HEK293 (cell line): ENCODE results near the gene CALR3.

Source experiments
- CTCF ChIA-PET: fragments of 350-600 bp; formaldehyde crosslinking; extraction: SDS; loops from one replicate; lab custom pipeline; 2021; ENCODE audit warnings: antibody characterized with exemption; lab: Yijun Ruan, JAX
- POLR2A ChIA-PET: fragments of 300-600 bp; formaldehyde crosslinking; extraction: SDS; loops from one replicate; lab custom pipeline; 2020; ENCODE audit warnings: antibody characterized with exemption, inconsistent platforms; lab: Yijun Ruan, JAX
- H3K27ac ChIP-seq: fragments of 200-500 bp; sonication (Bioruptor generic); 2 replicates; pipeline ENCODE4 v1.5.1; 2014; ENCODE audit warnings: low read depth, low read length, control low read depth, inconsistent platforms; ENCODE audit errors: extremely low read depth
- H3K36me3 ChIP-seq, 2 experiments: fragments of 200-500 bp in 1 of 2; sonication (Bioruptor generic) in 1 of 2; 1 replicate in 1 of 2; 2 replicates in 1 of 2; pipeline ENCODE4 v1.5.1; 2014 to 2017; ENCODE audit warnings: inconsistent platforms in 2 of 2, low read length in 2 of 2; ENCODE audit not compliant: control insufficient read depth in 2 of 2, insufficient read depth in 1 of 2
- H3K4me1 ChIP-seq: fragments of 200-500 bp; sonication (Bioruptor generic); 2 replicates; pipeline ENCODE4 v1.5.1; 2014; ENCODE audit warnings: mild to moderate bottlenecking, low read length, inconsistent platforms; ENCODE audit not compliant: control insufficient read depth, insufficient read depth
- H3K4me3 ChIP-seq: 2 replicates; pipeline ENCODE4 v1.5.1; 2011; ENCODE audit warnings: low read depth, mild to moderate bottlenecking, control low read depth, low read length, moderate library complexity
- H3K9me3 ChIP-seq: fragments of 200-500 bp; sonication (Bioruptor generic); 2 replicates; pipeline ENCODE4 v1.5.1; 2014; ENCODE audit warnings: low read depth, low read length, inconsistent platforms; ENCODE audit not compliant: control insufficient read depth, insufficient read depth
- BCL11B ChIP-seq: fragments of 450-650 bp; formaldehyde crosslinking; IDR thresholded peaks from 2 replicates; pipeline ENCODE4 v1.5.1; 2016; ENCODE audit warnings: low read depth, missing biosample characterization, missing genetic modification characterization
- GLIS1 ChIP-seq: fragments of 450-650 bp; formaldehyde crosslinking; IDR thresholded peaks from 2 replicates; pipeline ENCODE4 v1.5.1; 2016; ENCODE audit warnings: missing biosample characterization, missing genetic modification characterization
- GLIS2 ChIP-seq: fragments of 450-650 bp; formaldehyde crosslinking; IDR thresholded peaks from 2 replicates; pipeline ENCODE4 v1.5.1; 2016; ENCODE audit warnings: missing biosample characterization, missing genetic modification characterization
- KLF8 ChIP-seq: fragments of 450-650 bp; formaldehyde crosslinking; IDR thresholded peaks from 2 replicates; pipeline ENCODE4 v1.5.1; 2016; ENCODE audit warnings: missing biosample characterization, missing genetic modification characterization
- MYNN ChIP-seq: fragments of 450-650 bp; formaldehyde crosslinking; IDR thresholded peaks from 2 replicates; pipeline ENCODE4 v1.5.1; 2016; ENCODE audit warnings: missing biosample characterization, missing genetic modification characterization, borderline replicate concordance
- SP7 ChIP-seq: fragments of 450-650 bp; formaldehyde crosslinking; IDR thresholded peaks from 2 replicates; pipeline ENCODE4 v1.5.1; 2016; ENCODE audit warnings: missing biosample characterization, missing genetic modification characterization
- TRIM28 ChIP-seq: IDR thresholded peaks from 2 replicates; pipeline ENCODE4 v1.6.1; 2011; ENCODE audit warnings: low read length, control low read depth, borderline replicate concordance
- ZBTB17 ChIP-seq: fragments of 450-650 bp; formaldehyde crosslinking; IDR thresholded peaks from 2 replicates; pipeline ENCODE4 v1.5.1; 2016; ENCODE audit warnings: missing biosample characterization, missing genetic modification characterization
- ZBTB8A ChIP-seq: fragments of 450-650 bp; formaldehyde crosslinking; IDR thresholded peaks from 2 replicates; pipeline ENCODE4 v1.5.1; 2016; ENCODE audit warnings: missing biosample characterization, missing genetic modification characterization
- ZNF140 ChIP-seq: fragments of 450-650 bp; formaldehyde crosslinking; IDR thresholded peaks from 2 replicates; pipeline ENCODE4 v1.5.1; 2016; ENCODE audit warnings: missing biosample characterization, missing genetic modification characterization
- ZNF23 ChIP-seq: fragments of 450-650 bp; formaldehyde crosslinking; IDR thresholded peaks from 2 replicates; pipeline ENCODE4 v1.5.1; 2016; ENCODE audit warnings: missing biosample characterization, missing genetic modification characterization, borderline replicate concordance
- ZNF324 ChIP-seq: fragments of 450-650 bp; formaldehyde crosslinking; IDR thresholded peaks from 2 replicates; pipeline ENCODE4 v1.5.1; 2016; ENCODE audit warnings: missing biosample characterization, missing genetic modification characterization
- ZNF510 ChIP-seq: fragments of 450-650 bp; formaldehyde crosslinking; IDR thresholded peaks from 2 replicates; pipeline ENCODE4 v1.5.1; 2018; ENCODE audit warnings: mild to moderate bottlenecking, missing genetic modification characterization, missing biosample characterization; ENCODE audit not compliant: insufficient replicate concordance
- ZNF544 ChIP-seq: fragments of 450-650 bp; formaldehyde crosslinking; IDR thresholded peaks from 2 replicates; pipeline ENCODE4 v1.5.0; 2017; ENCODE audit warnings: missing biosample characterization, missing genetic modification characterization
- ZNF555 ChIP-seq: fragments of 450-650 bp; formaldehyde crosslinking; conservative IDR thresholded peaks from 2 replicates; pipeline ENCODE4 v1.5.1; 2017; ENCODE audit warnings: missing biosample characterization, mild to moderate bottlenecking, missing genetic modification characterization, inconsistent platforms
- ZNF623 ChIP-seq: fragments of 450-650 bp; formaldehyde crosslinking; IDR thresholded peaks from 2 replicates; pipeline ENCODE4 v1.5.1; 2016; ENCODE audit warnings: missing biosample characterization, missing genetic modification characterization
- ZNF664 ChIP-seq: fragments of 450-650 bp; formaldehyde crosslinking; IDR thresholded peaks from 2 replicates; pipeline ENCODE4 v1.5.1; 2016; ENCODE audit warnings: missing biosample characterization, missing genetic modification characterization
- ZNF791 ChIP-seq: fragments of 450-650 bp; formaldehyde crosslinking; IDR thresholded peaks from 2 replicates; pipeline ENCODE4 v1.5.1; 2016; ENCODE audit warnings: missing biosample characterization, missing genetic modification characterization
- TF ChIP-seq, protein P1 (sequence below): fragments of 450-650 bp; formaldehyde crosslinking; IDR thresholded peaks from 2 replicates; pipeline ENCODE4 v1.5.1; 2016; ENCODE audit warnings: missing biosample characterization, missing genetic modification characterization, low read depth
- TF ChIP-seq, protein P2 (sequence below): fragments of 450-650 bp; formaldehyde crosslinking; IDR thresholded peaks from 2 replicates; pipeline ENCODE4 v1.5.1; 2016; ENCODE audit warnings: missing biosample characterization, missing genetic modification characterization
- TF ChIP-seq, protein P3 (sequence below): fragments of 450-650 bp; formaldehyde crosslinking; IDR thresholded peaks from 2 replicates; pipeline ENCODE4 v1.5.1; 2016; ENCODE audit warnings: missing biosample characterization, missing genetic modification characterization
- TF ChIP-seq, protein P4 (sequence below): fragments of 450-650 bp; formaldehyde crosslinking; IDR thresholded peaks from 2 replicates; pipeline ENCODE4 v1.5.1; 2016; ENCODE audit warnings: missing biosample characterization, missing genetic modification characterization
- TF ChIP-seq, protein P5 (sequence below): fragments of 450-650 bp; formaldehyde crosslinking; IDR thresholded peaks from 2 replicates; pipeline ENCODE4 v1.5.1; 2016; ENCODE audit warnings: missing biosample characterization, missing genetic modification characterization, low read depth

CALR3 gene

DNA sequence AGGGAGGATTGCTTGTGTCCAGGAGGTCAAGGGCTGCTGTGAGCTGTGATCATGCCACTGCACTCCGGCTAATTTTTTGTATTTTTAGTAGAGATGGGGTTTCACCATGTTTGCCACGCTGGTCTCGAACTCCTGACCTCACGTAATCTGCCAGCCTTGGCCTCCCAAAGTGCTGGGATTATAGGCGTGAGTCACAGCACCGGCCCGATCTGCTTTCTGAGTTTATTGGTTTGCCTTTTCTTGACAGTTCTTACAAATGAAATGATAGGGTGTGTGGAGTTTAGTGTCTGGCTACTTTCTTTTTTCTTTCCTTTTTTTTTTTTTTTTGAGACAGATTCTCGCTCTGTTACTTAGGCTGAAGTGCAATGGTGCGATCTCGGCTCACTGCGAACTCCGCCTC lies 1.1 kb upstream of the CALR3 start:
- TF ChIP-seq GLIS1 (tag by site-specific recombination) (0 out of 2 replicates have a peak, but pooled peaks have one; percentile 33), SP7 (tag by site-specific recombination) (peak; percentile 43; the same call in 1 of the 2 replicates), ZNF555 (tag by site-specific recombination) (no peak), ZBTB17 (tag by site-specific recombination) (peak; percentile 26; the same call in 1 of the 2 replicates), KLF8 (no peak), ZNF140 (tag by site-specific recombination) (no peak), ZNF623 (tag by site-specific recombination) (no peak), ZNF510 (tag by site-specific recombination) (no peak), TRIM28 (no peak), MYNN (tag by site-specific recombination) (no peak), ZBTB8A (tag by site-specific recombination) (no peak), GLIS2 (no peak), ZNF544 (no peak), ZNF664 (no peak), ZNF23 (tag by site-specific recombination) (no peak), ZNF791 (tag by site-specific recombination) (no peak), ZNF324 (tag by site-specific recombination) (no peak), BCL11B (tag by site-specific recombination) (0 out of 2 replicates have a peak, but pooled peaks have one; percentile 18)
- TF ChIP-seq, protein P1, sequence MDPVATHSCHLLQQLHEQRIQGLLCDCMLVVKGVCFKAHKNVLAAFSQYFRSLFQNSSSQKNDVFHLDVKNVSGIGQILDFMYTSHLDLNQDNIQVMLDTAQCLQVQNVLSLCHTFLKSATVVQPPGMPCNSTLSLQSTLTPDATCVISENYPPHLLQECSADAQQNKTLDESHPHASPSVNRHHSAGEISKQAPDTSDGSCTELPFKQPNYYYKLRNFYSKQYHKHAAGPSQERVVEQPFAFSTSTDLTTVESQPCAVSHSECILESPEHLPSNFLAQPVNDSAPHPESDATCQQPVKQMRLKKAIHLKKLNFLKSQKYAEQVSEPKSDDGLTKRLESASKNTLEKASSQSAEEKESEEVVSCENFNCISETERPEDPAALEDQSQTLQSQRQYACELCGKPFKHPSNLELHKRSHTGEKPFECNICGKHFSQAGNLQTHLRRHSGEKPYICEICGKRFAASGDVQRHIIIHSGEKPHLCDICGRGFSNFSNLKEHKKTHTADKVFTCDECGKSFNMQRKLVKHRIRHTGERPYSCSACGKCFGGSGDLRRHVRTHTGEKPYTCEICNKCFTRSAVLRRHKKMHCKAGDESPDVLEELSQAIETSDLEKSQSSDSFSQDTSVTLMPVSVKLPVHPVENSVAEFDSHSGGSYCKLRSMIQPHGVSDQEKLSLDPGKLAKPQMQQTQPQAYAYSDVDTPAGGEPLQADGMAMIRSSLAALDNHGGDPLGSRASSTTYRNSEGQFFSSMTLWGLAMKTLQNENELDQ (tag by site-specific recombination), result no peak
- TF ChIP-seq, protein P2, sequence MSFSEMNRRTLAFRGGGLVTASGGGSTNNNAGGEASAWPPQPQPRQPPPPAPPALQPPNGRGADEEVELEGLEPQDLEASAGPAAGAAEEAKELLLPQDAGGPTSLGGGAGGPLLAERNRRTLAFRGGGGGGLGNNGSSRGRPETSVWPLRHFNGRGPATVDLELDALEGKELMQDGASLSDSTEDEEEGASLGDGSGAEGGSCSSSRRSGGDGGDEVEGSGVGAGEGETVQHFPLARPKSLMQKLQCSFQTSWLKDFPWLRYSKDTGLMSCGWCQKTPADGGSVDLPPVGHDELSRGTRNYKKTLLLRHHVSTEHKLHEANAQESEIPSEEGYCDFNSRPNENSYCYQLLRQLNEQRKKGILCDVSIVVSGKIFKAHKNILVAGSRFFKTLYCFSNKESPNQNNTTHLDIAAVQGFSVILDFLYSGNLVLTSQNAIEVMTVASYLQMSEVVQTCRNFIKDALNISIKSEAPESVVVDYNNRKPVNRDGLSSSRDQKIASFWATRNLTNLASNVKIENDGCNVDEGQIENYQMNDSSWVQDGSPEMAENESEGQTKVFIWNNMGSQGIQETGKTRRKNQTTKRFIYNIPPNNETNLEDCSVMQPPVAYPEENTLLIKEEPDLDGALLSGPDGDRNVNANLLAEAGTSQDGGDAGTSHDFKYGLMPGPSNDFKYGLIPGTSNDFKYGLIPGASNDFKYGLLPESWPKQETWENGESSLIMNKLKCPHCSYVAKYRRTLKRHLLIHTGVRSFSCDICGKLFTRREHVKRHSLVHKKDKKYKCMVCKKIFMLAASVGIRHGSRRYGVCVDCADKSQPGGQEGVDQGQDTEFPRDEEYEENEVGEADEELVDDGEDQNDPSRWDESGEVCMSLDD (tag by site-specific recombination), result no peak; the same call in 1 of the 2 replicates
- TF ChIP-seq, protein P3, sequence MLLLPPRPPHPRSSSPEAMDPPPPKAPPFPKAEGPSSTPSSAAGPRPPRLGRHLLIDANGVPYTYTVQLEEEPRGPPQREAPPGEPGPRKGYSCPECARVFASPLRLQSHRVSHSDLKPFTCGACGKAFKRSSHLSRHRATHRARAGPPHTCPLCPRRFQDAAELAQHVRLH (tag by site-specific recombination), result no peak
- TF ChIP-seq, protein P4, sequence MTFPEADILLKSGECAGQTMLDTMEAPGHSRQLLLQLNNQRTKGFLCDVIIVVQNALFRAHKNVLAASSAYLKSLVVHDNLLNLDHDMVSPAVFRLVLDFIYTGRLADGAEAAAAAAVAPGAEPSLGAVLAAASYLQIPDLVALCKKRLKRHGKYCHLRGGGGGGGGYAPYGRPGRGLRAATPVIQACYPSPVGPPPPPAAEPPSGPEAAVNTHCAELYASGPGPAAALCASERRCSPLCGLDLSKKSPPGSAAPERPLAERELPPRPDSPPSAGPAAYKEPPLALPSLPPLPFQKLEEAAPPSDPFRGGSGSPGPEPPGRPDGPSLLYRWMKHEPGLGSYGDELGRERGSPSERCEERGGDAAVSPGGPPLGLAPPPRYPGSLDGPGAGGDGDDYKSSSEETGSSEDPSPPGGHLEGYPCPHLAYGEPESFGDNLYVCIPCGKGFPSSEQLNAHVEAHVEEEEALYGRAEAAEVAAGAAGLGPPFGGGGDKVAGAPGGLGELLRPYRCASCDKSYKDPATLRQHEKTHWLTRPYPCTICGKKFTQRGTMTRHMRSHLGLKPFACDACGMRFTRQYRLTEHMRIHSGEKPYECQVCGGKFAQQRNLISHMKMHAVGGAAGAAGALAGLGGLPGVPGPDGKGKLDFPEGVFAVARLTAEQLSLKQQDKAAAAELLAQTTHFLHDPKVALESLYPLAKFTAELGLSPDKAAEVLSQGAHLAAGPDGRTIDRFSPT (tag by site-specific recombination), result peak; percentile 48; the same call in 1 of the 2 replicates
- TF ChIP-seq, protein P5, sequence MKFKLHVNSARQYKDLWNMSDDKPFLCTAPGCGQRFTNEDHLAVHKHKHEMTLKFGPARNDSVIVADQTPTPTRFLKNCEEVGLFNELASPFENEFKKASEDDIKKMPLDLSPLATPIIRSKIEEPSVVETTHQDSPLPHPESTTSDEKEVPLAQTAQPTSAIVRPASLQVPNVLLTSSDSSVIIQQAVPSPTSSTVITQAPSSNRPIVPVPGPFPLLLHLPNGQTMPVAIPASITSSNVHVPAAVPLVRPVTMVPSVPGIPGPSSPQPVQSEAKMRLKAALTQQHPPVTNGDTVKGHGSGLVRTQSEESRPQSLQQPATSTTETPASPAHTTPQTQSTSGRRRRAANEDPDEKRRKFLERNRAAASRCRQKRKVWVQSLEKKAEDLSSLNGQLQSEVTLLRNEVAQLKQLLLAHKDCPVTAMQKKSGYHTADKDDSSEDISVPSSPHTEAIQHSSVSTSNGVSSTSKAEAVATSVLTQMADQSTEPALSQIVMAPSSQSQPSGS (tag by site-specific recombination), result no peak
- TF ChIP-seq, all 188 proteins: peak for 5
- Histone ChIP-seq H3K27ac (no peak overlapping the region), H3K4me3 (peak overlapping the region; percentile 87), H3K9me3 (no peaks in the 10 kb centered on the region), H3K4me1 (no peaks in the 10 kb centered on the region), H3K36me3 (peaks cover 7 to 10% of the 10 kb centered on the region in 2 experiments; a peak in 2 of 3 replicates)
- ChIA-PET CTCF (interaction anchor here (0.6 to 1.6 kb wide), 3 partner anchors 55 to 160 kb away, joined by 3 to 5 read pairs (median 5); no protein-coding TSS in a partner anchor), POLR2A (interaction anchor here (1.1 to 1.5 kb wide), 5 partner anchors 13 to 130 kb away, joined by 4 to 7 read pairs (median 6); partner anchors contain the start of gene MED26)
